Ascending aorta (tissue), 2 donors: ENCODE measurements around the gene ERBB2. TPM values are rescaled to one million over a fixed set of nuclear protein-coding genes. Genes with fewer than 3 reads are reported as not detected.
A peak's percentile ranks its signal among the peaks of the same experiment; 100 is the strongest.
"Not testable (repeated sequence)": the region's sequence is repeated elsewhere in the genome, so short reads cannot be mapped to it uniquely, and the experiment has no call there.

ENCODE experiments used
- DNase-seq, 2 donors: peaks; one replicate each; pipeline ENCODE4 v3.0.0-alpha.2; 2019; ENCODE audit warnings: low spot score in 2 of 2
- H3K27ac ChIP-seq, 2 donors: fragments of 200-600 bp; sonication (generic); one replicate each; pipeline ENCODE4 v1.5.1; 2016 to 2017; ENCODE audit warnings: mild to moderate bottlenecking in 1 of 2
- H3K27me3 ChIP-seq: fragments of 200-600 bp; sonication (generic); one replicate; pipeline ENCODE4 v1.5.1; 2017
- H3K36me3 ChIP-seq, 2 donors: fragments of 200-600 bp; sonication (generic); one replicate each; pipeline ENCODE4 v1.5.1; 2016
- H3K4me1 ChIP-seq, 2 donors: fragments of 200-600 bp; sonication (generic); one replicate each; pipeline ENCODE4 v1.5.1; 2016 to 2017; ENCODE audit warnings: mild to moderate bottlenecking in 1 of 2
- H3K4me3 ChIP-seq, 2 donors: fragments of 200-600 bp; sonication (generic); one replicate each; pipeline ENCODE4 v1.5.1; 2016 to 2017; ENCODE audit warnings: mild to moderate bottlenecking in 1 of 2
- H3K9me3 ChIP-seq, 2 donors: fragments of 200-600 bp; sonication (generic); one replicate each; pipeline ENCODE4 v1.5.1; 2016
- intact Hi-C: fragments of 100-400 bp; cut with DNase I; formaldehyde crosslinking; loops from one replicate; pipeline ENCODE4 v1.15.1; 2023
- total RNA-seq: library from RNA; depleted of rRNA; stranded (reverse); fragments of >200 nt; gene quantifications from one replicate; pipeline ENCODE4 v1.1.0, GENCODE V29; 2016
- TF ChIP-seq, protein P1 (sequence below), 3 experiments: fragments of 200-600 bp in 2 of 3; fragments of 450-650 bp in 1 of 3; sonication (generic) in 2 of 3; IDR thresholded peaks; one replicate each; pipeline ENCODE4 v1.5.1; 2016 to 2019; ENCODE audit warnings: antibody characterized with exemption in 3 of 3, mild to moderate bottlenecking in 1 of 3, moderate library complexity in 1 of 3

Gene ERBB2
- total RNA-seq, 1 donor from 2014 or later, result 124 TPM

DNA sequence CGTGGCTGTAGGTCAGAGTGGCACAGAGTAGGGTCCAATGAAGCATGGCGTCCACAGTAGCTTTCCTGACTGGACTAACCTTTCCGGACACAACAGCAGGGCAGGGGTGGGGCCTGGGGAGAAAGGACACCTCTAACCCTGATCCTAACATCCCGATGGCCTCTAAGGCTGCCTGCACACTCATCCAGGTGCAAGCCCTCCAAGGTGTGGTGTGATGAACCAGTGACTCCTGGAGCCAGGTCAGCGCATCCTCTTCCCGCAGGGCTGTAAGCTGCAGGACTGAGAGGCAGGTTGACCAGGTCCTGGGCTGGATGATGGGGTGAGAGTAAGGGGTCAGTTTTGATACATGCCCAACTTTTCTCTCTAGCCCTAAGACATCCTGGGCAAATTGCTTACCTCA is 3.1 kb upstream of the ERBB2 start:
- H3K27me3 ChIP-seq, result no peaks in the 10 kb centered on the region
- peaks cover 0 to 9% of the 10 kb centered on the region in 2 donors for H3K4me1 ChIP-seq
- DNase-seq, result no peak
- H3K27ac ChIP-seq, result no peak overlapping the region
- no peak overlapping the region for H3K4me3 ChIP-seq
- no peaks in the 10 kb centered on the region for H3K36me3 ChIP-seq
- intact Hi-C loops, result no loop called here
- TF ChIP-seq, protein P1, sequence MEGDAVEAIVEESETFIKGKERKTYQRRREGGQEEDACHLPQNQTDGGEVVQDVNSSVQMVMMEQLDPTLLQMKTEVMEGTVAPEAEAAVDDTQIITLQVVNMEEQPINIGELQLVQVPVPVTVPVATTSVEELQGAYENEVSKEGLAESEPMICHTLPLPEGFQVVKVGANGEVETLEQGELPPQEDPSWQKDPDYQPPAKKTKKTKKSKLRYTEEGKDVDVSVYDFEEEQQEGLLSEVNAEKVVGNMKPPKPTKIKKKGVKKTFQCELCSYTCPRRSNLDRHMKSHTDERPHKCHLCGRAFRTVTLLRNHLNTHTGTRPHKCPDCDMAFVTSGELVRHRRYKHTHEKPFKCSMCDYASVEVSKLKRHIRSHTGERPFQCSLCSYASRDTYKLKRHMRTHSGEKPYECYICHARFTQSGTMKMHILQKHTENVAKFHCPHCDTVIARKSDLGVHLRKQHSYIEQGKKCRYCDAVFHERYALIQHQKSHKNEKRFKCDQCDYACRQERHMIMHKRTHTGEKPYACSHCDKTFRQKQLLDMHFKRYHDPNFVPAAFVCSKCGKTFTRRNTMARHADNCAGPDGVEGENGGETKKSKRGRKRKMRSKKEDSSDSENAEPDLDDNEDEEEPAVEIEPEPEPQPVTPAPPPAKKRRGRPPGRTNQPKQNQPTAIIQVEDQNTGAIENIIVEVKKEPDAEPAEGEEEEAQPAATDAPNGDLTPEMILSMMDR (IDR thresholded peaks at IDR 0.05), result no peak
- no peaks in the 10 kb centered on the region for H3K9me3 ChIP-seq

GRCh38 chr17:39697961-39698360 is 1.9 kb upstream of the ERBB2 start:
- Histone ChIP-seq H3K9me3 (no peaks in the 10 kb centered on the region), H3K36me3 (no peaks in the 10 kb centered on the region), H3K27ac (no peak overlapping the region), H3K4me3 (no peak overlapping the region), H3K27me3 (no peaks in the 10 kb centered on the region), H3K4me1 (peaks cover 0 to 13% of the 10 kb centered on the region in 2 donors)
- TF ChIP-seq, protein P1 (IDR thresholded peaks at IDR 0.05), result no peak
- DNase-seq, result no peak
- intact Hi-C loops, result no loop called here

GRCh38 chr17:39699157-39699817 is 577 bp upstream of the ERBB2 start:
- H3K27me3 ChIP-seq, intact Hi-C loops, DNase-seq, H3K36me3 ChIP-seq, H3K9me3 ChIP-seq: not testable (repeated sequence)
- H3K27ac ChIP-seq, result peak overlapping the region; percentile 87 to 91
- peaks cover 0 to 17% of the 10 kb centered on the region in 2 donors for H3K4me1 ChIP-seq
- peak overlapping the region; percentile 84 for H3K4me3 ChIP-seq

- Histone ChIP-seq H3K27me3 (no peaks in the 10 kb centered on the region), H3K9me3 (no peaks in the 10 kb centered on the region), H3K4me3 (peak overlapping the region; percentile 84), H3K27ac (peak overlapping the region; percentile 87 to 91), H3K4me1 (peaks cover 0 to 26% of the 10 kb centered on the region in 2 donors), H3K36me3 (no peaks in the 10 kb centered on the region)
- intact Hi-C loops, result loop anchor here (1.0 kb wide), 1 partner anchor 12 kb away; the partner anchor contains the start of gene PGAP3
- TF ChIP-seq, protein P1 (IDR thresholded peaks at IDR 0.05), result no peak
- DNase-seq, result no peak
These were observed 504 bp downstream of the ERBB2 start for GRCh38 chr17:39700148-39700987.

DNA sequence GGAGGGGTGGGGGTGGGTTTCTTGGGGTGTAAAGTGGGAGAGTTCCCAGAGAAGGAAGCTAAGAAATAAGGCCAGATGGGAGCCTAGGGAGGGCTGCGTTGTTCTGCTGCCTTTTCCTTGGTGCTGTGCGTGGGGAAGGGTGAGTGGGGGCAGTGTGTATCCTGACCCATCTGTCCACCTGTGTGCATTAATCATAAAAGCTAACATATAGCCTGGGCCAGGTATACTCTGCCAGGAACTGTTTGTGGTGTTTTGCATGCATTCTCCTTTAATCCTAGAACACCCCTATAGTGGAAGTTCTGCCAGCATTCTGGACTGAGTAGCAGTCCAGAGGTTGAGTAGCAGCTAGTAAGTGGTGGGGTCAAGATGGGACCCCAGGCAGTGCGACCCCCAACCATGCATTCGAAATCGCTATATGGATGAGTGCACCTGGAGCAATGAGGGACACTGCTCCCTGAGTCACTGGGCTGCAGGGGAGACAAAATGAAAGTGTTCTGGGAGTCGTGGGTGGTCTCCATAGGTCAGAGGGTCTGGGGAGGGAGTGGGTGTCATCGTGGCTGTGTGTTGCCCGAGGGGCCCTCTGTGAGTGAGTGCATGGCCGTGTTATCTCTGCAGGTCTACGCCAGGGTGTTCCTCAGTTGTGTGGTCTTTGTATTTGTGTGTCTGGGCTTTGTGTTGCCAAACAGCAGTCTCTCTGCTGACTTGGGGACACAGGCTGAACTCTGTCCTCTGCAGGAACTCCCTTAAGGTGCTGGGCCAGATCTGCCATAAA is 1.3 kb downstream of the ERBB2 start:
- intact Hi-C loops, result no loop called here
- TF ChIP-seq, protein P1 (IDR thresholded peaks at IDR 0.05), result no peak
- H3K27ac ChIP-seq, result peak overlapping the region; percentile 87 to 91
- H3K4me1 ChIP-seq, result peaks cover 7 to 35% of the 10 kb centered on the region in 2 donors
- DNase-seq, result no peak
- no peaks in the 10 kb centered on the region for H3K27me3 ChIP-seq
- H3K4me3 ChIP-seq, result peak overlapping the region; percentile 84
- no peaks in the 10 kb centered on the region for H3K9me3 ChIP-seq
- H3K36me3 ChIP-seq, result no peaks in the 10 kb centered on the region
